Measurements from ENCODE around the gene CDCA7.

The CDCA7 gene

DNA sequence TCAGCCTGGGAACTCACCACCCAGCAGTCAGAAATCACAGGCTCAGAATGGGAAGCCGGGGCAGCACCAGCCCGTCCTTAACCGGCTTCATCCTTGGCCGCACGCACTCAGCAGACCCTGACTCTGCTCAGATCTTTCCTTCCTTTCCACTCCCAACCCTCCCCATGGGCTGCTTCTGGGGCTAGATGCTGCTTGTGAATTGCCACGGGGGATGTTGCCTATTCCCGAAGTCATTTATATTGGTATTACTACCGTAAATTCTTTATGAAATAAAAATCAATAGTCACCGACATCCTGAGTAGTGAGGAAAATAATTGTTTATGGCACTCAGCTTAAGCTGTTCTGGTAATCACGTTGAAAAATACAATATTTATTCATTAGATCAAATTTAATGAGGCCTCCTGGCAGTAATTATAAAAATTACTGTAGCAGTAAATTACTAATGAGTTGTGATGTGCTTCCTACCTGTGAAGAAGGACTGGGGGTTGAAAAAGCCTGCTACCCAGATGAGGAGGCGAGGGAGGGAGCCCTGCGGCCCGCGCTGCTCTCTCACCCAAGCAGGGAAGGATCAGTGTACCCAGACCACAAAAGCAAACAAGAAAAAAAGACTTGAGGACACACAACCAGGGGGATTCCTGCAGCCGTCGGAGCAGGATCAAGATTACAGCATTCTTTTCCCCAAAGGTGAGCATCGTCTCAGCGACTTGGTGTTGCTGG, 31.5 kb downstream of the CDCA7 start:
- Mint-ChIP-seq H3K9me3 (peaks cover 3% of the 10 kb centered on the region), H3K27me3 (ENCODE audit: low read depth) (peaks cover 4% of the 10 kb centered on the region), H3K4me1 (no peaks in the 10 kb centered on the region), H3K4me3 (no peak overlapping the region), H3K27ac (peak overlapping the region in 1 of 3 experiments; percentile 26), H3K36me3 (ENCODE audit: low read depth) (peaks cover 7% of the 10 kb centered on the region)
- TF ChIP-seq, protein P1, sequence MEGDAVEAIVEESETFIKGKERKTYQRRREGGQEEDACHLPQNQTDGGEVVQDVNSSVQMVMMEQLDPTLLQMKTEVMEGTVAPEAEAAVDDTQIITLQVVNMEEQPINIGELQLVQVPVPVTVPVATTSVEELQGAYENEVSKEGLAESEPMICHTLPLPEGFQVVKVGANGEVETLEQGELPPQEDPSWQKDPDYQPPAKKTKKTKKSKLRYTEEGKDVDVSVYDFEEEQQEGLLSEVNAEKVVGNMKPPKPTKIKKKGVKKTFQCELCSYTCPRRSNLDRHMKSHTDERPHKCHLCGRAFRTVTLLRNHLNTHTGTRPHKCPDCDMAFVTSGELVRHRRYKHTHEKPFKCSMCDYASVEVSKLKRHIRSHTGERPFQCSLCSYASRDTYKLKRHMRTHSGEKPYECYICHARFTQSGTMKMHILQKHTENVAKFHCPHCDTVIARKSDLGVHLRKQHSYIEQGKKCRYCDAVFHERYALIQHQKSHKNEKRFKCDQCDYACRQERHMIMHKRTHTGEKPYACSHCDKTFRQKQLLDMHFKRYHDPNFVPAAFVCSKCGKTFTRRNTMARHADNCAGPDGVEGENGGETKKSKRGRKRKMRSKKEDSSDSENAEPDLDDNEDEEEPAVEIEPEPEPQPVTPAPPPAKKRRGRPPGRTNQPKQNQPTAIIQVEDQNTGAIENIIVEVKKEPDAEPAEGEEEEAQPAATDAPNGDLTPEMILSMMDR (IDR thresholded peaks at IDR 0.05; ENCODE audit: unreplicated experiment in 3 of 3) = no peak

- TF ChIP-seq, protein P1 (IDR thresholded peaks at IDR 0.05; ENCODE audit: unreplicated experiment in 3 of 3) = no peak
- Mint-ChIP-seq H3K4me1 (no peaks in the 10 kb centered on the region), H3K4me3 (no peak overlapping the region), H3K27me3 (ENCODE audit: low read depth) (peaks cover 4% of the 10 kb centered on the region), H3K36me3 (ENCODE audit: low read depth) (peaks cover 7% of the 10 kb centered on the region), H3K9me3 (peaks cover 3% of the 10 kb centered on the region), H3K27ac (peak overlapping the region in 1 of 3 experiments; percentile 26)
Observed at GRCh38 chr2:173386738-173387065, 32.0 kb downstream of the CDCA7 start.

- TF ChIP-seq, protein P1 (IDR thresholded peaks at IDR 0.05; ENCODE audit: unreplicated experiment in 3 of 3) = no peak
- H3K4me3 Mint-ChIP-seq = no peak overlapping the region
- H3K27me3 Mint-ChIP-seq (ENCODE audit: low read depth) = peaks cover 4% of the 10 kb centered on the region
- peaks cover 3% of the 10 kb centered on the region for H3K9me3 Mint-ChIP-seq
- no peaks in the 10 kb centered on the region for H3K4me1 Mint-ChIP-seq
- H3K27ac Mint-ChIP-seq = no peak overlapping the region
- peaks cover 7% of the 10 kb centered on the region for H3K36me3 Mint-ChIP-seq (ENCODE audit: low read depth)
Observed at GRCh38 chr2:173387079-173387478, 32.4 kb downstream of the CDCA7 start.

DNA sequence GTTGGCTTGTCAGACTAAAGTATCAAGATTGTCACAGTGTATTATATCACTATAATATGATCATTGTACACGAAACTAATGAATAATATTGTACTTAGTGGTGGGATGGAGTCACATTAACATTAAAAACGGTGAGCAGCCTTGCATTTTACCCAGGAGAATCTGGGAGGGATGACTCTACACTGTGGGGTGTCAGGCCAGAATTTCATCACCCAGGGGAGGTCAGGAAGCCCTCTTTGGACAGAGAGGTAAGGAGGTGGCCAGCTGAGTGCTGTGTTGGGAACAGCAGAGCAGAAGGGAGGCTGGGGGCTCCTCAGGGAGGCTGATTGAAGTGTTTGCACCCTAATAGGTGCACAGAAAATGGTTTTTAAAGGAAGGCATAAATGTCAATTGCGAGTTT, 33.0 kb downstream of the CDCA7 start:
- H3K9me3 Mint-ChIP-seq = peaks cover 3% of the 10 kb centered on the region

DNA sequence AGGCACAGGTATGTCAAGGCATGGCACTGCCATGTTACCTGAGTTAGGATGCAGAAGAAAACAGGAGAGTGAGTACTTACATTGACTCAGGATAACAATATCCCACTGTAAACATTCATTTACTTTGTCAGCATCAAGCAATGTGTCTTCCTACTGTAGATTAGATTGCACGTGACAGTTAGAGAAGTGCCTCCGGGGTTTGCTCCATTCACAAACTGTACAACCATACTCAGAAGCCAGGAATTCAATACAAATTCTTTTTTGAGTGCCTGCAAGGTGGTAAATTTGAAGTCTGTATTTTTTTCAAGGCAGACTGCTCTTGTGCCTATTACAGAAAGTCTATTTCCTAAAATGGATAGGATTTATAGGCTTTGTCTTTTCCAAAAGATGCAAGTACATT, 34.1 kb downstream of the CDCA7 start:
- TF ChIP-seq, protein P1 (IDR thresholded peaks at IDR 0.05; ENCODE audit: unreplicated experiment in 3 of 3) = no peak
- H3K36me3 Mint-ChIP-seq (ENCODE audit: low read depth) = peaks cover 3% of the 10 kb centered on the region
- H3K27me3 Mint-ChIP-seq (ENCODE audit: low read depth) = peaks cover 4% of the 10 kb centered on the region
- peaks cover 3% of the 10 kb centered on the region for H3K9me3 Mint-ChIP-seq
- H3K27ac Mint-ChIP-seq = no peak overlapping the region
- peaks cover 3% of the 10 kb centered on the region for H3K4me1 Mint-ChIP-seq
- H3K4me3 Mint-ChIP-seq = no peak overlapping the region

More for the DNA sequence above, 33.0 kb downstream of the CDCA7 start:
- Mint-ChIP-seq H3K36me3 (ENCODE audit: low read depth) (peaks cover 7% of the 10 kb centered on the region), H3K4me3 (no peak overlapping the region), H3K27ac (no peak overlapping the region), H3K4me1 (no peaks in the 10 kb centered on the region), H3K27me3 (ENCODE audit: low read depth) (peaks cover 4% of the 10 kb centered on the region)
- TF ChIP-seq, protein P1 (IDR thresholded peaks at IDR 0.05; ENCODE audit: unreplicated experiment in 3 of 3) = no peak

GRCh38 chr2:173390036-173390435, 35.4 kb downstream of the CDCA7 start:
- Mint-ChIP-seq H3K4me1 (peaks cover 12% of the 10 kb centered on the region), H3K27ac (no peak overlapping the region), H3K36me3 (ENCODE audit: low read depth) (no peaks in the 10 kb centered on the region), H3K4me3 (no peak overlapping the region), H3K9me3 (no peaks in the 10 kb centered on the region), H3K27me3 (ENCODE audit: low read depth) (peaks cover 11% of the 10 kb centered on the region)
- TF ChIP-seq, protein P1 (IDR thresholded peaks at IDR 0.05; ENCODE audit: unreplicated experiment in 3 of 3) = no peak

Data from nephron (organoid).